DOHH2 (cell line): ENCODE results near the gene SUFU.

ENCODE experiments used
- CTCF ChIP-seq: fragments of 200-600 bp; sonication (generic); IDR thresholded peaks from one replicate; pipeline ENCODE4 v1.5.1; 2014; ENCODE audit warnings: antibody characterized with exemption, mild to moderate bottlenecking, low read depth, low read length; ENCODE audit not compliant: poor library complexity, severe bottlenecking
- EZH2phosphoT487 ChIP-seq: fragments of 200-600 bp; sonication (generic); IDR thresholded peaks from 2 replicates; pipeline ENCODE4 v1.6.1; 2017; ENCODE audit warnings: borderline replicate concordance, mild to moderate bottlenecking, antibody characterized with exemption, low read length, moderate library complexity, mixed read lengths

- TF ChIP-seq CTCF: no peak
- TF ChIP-seq EZH2phosphoT487: no peak
These were observed 115.7 kb downstream of the SUFU start for GRCh38 chr10:102619281-102619981.
